Transverse colon (tissue), 4 donors: ENCODE measurements around the gene TROAP.

Source experiments
- CTCF ChIP-seq, 5 experiments: fragments of 200-600 bp in 3 of 5; fragments of 450-650 bp in 2 of 5; sonication (generic) in 3 of 5; IDR thresholded peaks; 1 replicate in 2 of 5; 2 replicates in 3 of 5; pipeline ENCODE4 v1.5.1; 2016 to 2017; ENCODE audit warnings: antibody characterized with exemption in 5 of 5, inconsistent platforms in 3 of 5, mild to moderate bottlenecking in 2 of 5, moderate library complexity in 1 of 5
- POLR2AphosphoS5 ChIP-seq, 3 donors: sonication (generic); formaldehyde crosslinking; IDR thresholded peaks; one replicate each; pipeline ENCODE4 v1.6.1; 2016; ENCODE audit warnings: antibody characterized with exemption in 3 of 3

- TF ChIP-seq CTCF (IDR thresholded peaks at IDR 0.05) (no peak), POLR2AphosphoS5 (IDR thresholded peaks at IDR 0.05) (no peak)
Measured at GRCh38 chr12:49339464-49339861, 16.4 kb downstream of the TROAP start.
